Spleen (tissue), 7 donors: ENCODE measurements around the gene ZNF474.

Source experiments
- CTCF ChIP-seq, 11 experiments: fragments of 200-600 bp in 7 of 11; fragments of 450-650 bp in 4 of 11; sonication (generic) in 4 of 11; IDR thresholded peaks in 8 of 11; conservative IDR thresholded peaks in 3 of 11; 1 replicate in 7 of 11; 2 replicates in 4 of 11; pipeline versions ENCODE4 v1.4.0 to v1.8.0; 2016 to 2021; ENCODE audit warnings: antibody characterized with exemption in 11 of 11, inconsistent platforms in 4 of 11, mild to moderate bottlenecking in 1 of 11
- POLR2A ChIP-seq, 3 donors: fragments of 450-650 bp; IDR thresholded peaks; one replicate each; pipeline ENCODE4 v1.5.1; 2017; ENCODE audit warnings: antibody characterized with exemption in 3 of 3, mild to moderate bottlenecking in 1 of 3
- donor health status: DM: no; HTN: no; CAD: no; lungs with moderate emphysema.
- donor health status: DM: no; HTN: no; CAD: no.
- donor health status: DM: no; HTN: no; CAD: no.

DNA sequence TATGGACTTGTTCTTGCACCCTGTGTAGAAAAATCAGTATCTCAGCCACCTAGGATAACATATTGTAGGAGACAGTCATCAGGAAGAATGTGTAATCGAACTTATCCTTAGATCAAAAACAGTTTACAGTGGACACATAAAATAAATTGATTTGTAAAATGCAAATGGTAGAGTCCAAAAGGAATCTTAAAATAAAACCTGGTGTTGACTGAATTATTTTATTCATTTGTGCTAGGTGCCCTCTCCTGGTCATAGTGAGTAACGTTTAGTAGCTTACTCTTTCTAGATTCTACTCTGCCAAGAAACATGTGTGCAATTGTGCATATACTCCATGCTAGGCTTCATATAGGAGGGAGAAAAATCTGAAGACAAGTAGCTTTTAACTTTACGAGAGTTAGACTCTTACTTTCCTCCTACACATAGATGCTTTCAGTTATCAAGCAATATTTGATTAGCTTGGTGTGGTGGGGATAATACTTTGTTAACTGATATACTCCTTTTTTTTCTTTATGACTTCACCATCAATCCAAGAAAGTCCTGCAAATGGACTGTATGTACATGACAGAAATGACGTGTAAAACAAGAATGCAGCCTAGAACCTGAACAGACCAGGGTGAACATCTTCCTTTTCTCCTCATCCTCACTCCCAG lies 27.6 kb upstream of the ZNF474 start:
- TF ChIP-seq POLR2A (IDR thresholded peaks at IDR 0.05) (no peak), CTCF (IDR thresholded peaks at IDR 0.05 in 8 of 11, conservative IDR thresholded peaks at IDR 0.05 in 3 of 11) (peak in 8 of 11 experiments; percentile 8 to 53 (median 44))
